DOHH2 (cell line): ENCODE data around the gene UBE2L5.

Experiments used
- H3F3A ChIP-seq: fragments of 200-600 bp; sonication (generic), shearing (Covaris generic); 2 replicates; pipeline ENCODE4 v1.6.0; 2016; ENCODE audit warnings: antibody characterized with exemption, mild to moderate bottlenecking; ENCODE audit not compliant: control insufficient read depth, insufficient read depth
- H3K27ac ChIP-seq: fragments of 200-600 bp; sonication (generic); 2 replicates; pipeline ENCODE4 v1.5.1; 2014; ENCODE audit warnings: low read depth, mild to moderate bottlenecking, low read length, moderate library complexity
- H3K27me3 ChIP-seq: fragments of 200-600 bp; sonication (generic); 2 replicates; pipeline ENCODE4 v1.6.1; 2014; ENCODE audit warnings: mild to moderate bottlenecking, low read length, mixed read lengths; ENCODE audit not compliant: control insufficient read depth
- H3K36me3 ChIP-seq: fragments of 200-600 bp; sonication (generic); 2 replicates; pipeline ENCODE4 v1.6.1; 2014; ENCODE audit warnings: mild to moderate bottlenecking, low read length, moderate library complexity, mixed read lengths; ENCODE audit not compliant: control insufficient read depth
- H3K4me1 ChIP-seq: fragments of 200-600 bp; sonication (generic); 2 replicates; pipeline ENCODE4 v1.6.1; 2014; ENCODE audit warnings: mild to moderate bottlenecking, low read length, mixed read lengths; ENCODE audit not compliant: control insufficient read depth
- H3K4me2 ChIP-seq: fragments of 200-600 bp; sonication (generic); 2 replicates; pipeline ENCODE4 v1.6.0; 2014; ENCODE audit warnings: mild to moderate bottlenecking, low read length, moderate library complexity
- H3K4me3 ChIP-seq: fragments of 200-600 bp; sonication (generic); 2 replicates; pipeline ENCODE4 v1.5.1; 2014; ENCODE audit warnings: mild to moderate bottlenecking, low read length, mixed read lengths
- H3K79me2 ChIP-seq: fragments of 200-600 bp; sonication (generic); 2 replicates; pipeline ENCODE4 v1.6.1; 2014; ENCODE audit warnings: mild to moderate bottlenecking, low read length, mixed read lengths; ENCODE audit not compliant: control insufficient read depth
- H3K9me2 ChIP-seq: fragments of 200-600 bp; sonication (generic); replicated peaks from 2 replicates; pipeline ENCODE4 v1.6.1; 2014; ENCODE audit warnings: mild to moderate bottlenecking, low read length, mixed read lengths; ENCODE audit not compliant: control insufficient read depth
- H3K9me3 ChIP-seq: fragments of 200-600 bp; sonication (generic); 2 replicates; pipeline ENCODE4 v1.6.1; 2014; ENCODE audit warnings: antibody characterized with exemption, low read length, mixed read lengths; ENCODE audit not compliant: control insufficient read depth, insufficient read depth
- H4K20me1 ChIP-seq: fragments of 200-600 bp; sonication (generic); 2 replicates; pipeline ENCODE4 v1.6.0; 2014; ENCODE audit warnings: low read depth, mild to moderate bottlenecking, antibody characterized with exemption, low read length, moderate library complexity; ENCODE audit not compliant: control insufficient read depth, insufficient read depth
- EZH2phosphoT487 ChIP-seq: fragments of 200-600 bp; sonication (generic); IDR thresholded peaks from 2 replicates; pipeline ENCODE4 v1.6.1; 2017; ENCODE audit warnings: borderline replicate concordance, mild to moderate bottlenecking, antibody characterized with exemption, low read length, moderate library complexity, mixed read lengths
- TF ChIP-seq, protein P1 (sequence below): fragments of 200-600 bp; sonication (generic); IDR thresholded peaks from one replicate; pipeline ENCODE4 v1.5.1; 2014; ENCODE audit warnings: antibody characterized with exemption, mild to moderate bottlenecking, low read depth, low read length; ENCODE audit not compliant: poor library complexity, severe bottlenecking

Gene UBE2L5

DNA sequence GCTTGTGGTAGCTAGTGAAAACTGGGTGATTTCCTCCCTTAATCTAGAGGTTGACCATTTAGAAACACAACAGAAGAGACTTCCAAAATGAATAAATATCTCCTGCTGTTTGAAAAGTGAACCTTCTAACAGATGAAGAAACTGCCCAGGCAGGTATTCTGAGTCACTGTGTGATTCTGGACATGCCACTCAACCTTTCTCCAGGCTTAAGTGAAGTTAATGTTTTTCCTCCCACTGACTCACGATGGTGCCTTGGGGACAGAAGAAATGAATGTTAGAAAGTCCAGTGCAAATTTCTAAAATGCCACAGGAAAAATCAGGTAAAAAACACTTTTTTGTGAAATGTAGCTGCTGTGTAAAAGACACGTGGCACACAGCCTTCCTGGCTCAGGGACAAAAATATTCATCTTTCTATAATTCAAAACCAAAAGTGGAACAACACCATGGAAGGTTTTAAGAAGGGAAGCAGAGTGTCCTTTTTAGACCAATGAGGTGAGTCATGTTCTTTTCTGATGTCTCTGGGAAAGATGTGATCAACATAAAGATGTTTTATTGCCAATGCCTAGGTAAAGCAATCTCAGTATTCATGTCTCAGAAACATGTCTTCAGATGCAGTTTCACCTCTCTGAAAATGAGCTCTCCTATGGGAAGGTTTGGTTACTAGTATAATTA is 9.1 kb downstream of the UBE2L5 start:
- no peaks in the 10 kb centered on the region for H3K9me2 ChIP-seq
- H3K9me3 ChIP-seq = no peaks in the 10 kb centered on the region
- H3K4me3 ChIP-seq = peak overlapping the region; percentile 62
- peak overlapping the region; percentile 84 for H3K4me2 ChIP-seq
- H3F3A ChIP-seq = peaks cover 31% of the 10 kb centered on the region
- peaks cover 4% of the 10 kb centered on the region for H3K79me2 ChIP-seq
- H3K36me3 ChIP-seq = no peaks in the 10 kb centered on the region
- no peak for TF ChIP-seq EZH2phosphoT487
- TF ChIP-seq, protein P1, sequence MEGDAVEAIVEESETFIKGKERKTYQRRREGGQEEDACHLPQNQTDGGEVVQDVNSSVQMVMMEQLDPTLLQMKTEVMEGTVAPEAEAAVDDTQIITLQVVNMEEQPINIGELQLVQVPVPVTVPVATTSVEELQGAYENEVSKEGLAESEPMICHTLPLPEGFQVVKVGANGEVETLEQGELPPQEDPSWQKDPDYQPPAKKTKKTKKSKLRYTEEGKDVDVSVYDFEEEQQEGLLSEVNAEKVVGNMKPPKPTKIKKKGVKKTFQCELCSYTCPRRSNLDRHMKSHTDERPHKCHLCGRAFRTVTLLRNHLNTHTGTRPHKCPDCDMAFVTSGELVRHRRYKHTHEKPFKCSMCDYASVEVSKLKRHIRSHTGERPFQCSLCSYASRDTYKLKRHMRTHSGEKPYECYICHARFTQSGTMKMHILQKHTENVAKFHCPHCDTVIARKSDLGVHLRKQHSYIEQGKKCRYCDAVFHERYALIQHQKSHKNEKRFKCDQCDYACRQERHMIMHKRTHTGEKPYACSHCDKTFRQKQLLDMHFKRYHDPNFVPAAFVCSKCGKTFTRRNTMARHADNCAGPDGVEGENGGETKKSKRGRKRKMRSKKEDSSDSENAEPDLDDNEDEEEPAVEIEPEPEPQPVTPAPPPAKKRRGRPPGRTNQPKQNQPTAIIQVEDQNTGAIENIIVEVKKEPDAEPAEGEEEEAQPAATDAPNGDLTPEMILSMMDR = no peak
- H3K4me1 ChIP-seq = peaks cover 59% of the 10 kb centered on the region
- H4K20me1 ChIP-seq = no peaks in the 10 kb centered on the region
- no peaks in the 10 kb centered on the region for H3K27me3 ChIP-seq
- H3K27ac ChIP-seq = 0 out of 2 replicates have a peak overlapping the region, but pooled peaks have one; percentile 5

DNA sequence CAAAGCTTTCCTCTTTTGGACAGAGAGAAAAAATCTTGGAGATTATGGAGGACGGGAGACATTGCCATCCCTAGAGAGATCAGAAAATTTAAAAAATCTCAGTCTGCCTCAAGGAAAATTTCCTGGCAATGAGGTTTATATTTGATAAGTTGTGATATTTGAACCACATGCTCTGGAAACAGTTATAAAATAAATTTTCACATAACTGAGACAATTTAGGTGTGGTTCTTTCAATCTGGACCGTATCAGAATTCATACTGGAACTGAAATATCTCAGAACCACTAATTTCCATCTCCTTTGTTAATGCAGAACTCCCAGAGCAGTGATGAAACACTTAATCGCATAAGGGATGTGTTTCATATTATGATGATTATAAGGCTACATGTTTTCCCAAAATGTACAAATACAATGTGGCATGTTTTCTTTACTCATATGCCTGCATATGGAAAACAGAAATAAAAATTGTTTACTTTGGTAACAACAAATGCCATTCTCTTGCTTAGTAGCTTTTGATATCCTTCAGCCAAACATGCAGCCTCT is 13.7 kb downstream of the UBE2L5 start:
- H3K79me2 ChIP-seq = no peaks in the 10 kb centered on the region
- H3K4me3 ChIP-seq = no peak overlapping the region
- H4K20me1 ChIP-seq = no peaks in the 10 kb centered on the region
- H3K36me3 ChIP-seq = no peaks in the 10 kb centered on the region
- H3F3A ChIP-seq = peaks cover 21% of the 10 kb centered on the region
- H3K9me2 ChIP-seq = no peaks in the 10 kb centered on the region
- H3K4me2 ChIP-seq = peak overlapping the region; percentile 57; the same call in 1 of the 2 replicates
- H3K4me1 ChIP-seq = peaks cover 68% of the 10 kb centered on the region
- no peaks in the 10 kb centered on the region for H3K27me3 ChIP-seq
- no peak overlapping the region for H3K27ac ChIP-seq
- no peak for TF ChIP-seq EZH2phosphoT487
- TF ChIP-seq, protein P1 = no peak
- no peaks in the 10 kb centered on the region for H3K9me3 ChIP-seq

DNA sequence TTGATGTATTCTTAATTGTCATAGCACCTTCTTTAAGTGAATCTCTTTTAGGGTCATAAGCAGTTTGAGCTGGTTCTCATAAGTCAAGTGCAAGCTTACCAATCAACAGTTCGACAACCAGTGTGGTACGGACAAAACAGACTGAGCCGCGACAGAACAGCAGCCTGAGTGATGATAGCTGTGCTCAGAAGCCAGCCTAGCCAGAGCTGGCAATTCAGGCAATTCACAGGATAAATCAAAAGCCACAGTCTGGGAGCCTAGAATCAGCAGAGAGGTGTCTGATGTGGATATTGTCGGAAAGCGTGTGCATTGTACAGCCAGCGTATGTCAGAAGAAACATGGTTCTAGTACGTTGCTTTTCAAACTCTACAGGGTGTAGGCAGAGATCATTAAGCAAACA is 14.9 kb downstream of the UBE2L5 start:
- Histone ChIP-seq H3K36me3 (no peaks in the 10 kb centered on the region), H4K20me1 (no peaks in the 10 kb centered on the region), H3K4me2 (peak overlapping the region; percentile 57), H3K4me3 (no peak overlapping the region), H3K9me3 (peaks cover 1% of the 10 kb centered on the region; the same call in 1 of the 2 replicates), H3K4me1 (peaks cover 70% of the 10 kb centered on the region), H3K79me2 (peaks cover under 1% of the 10 kb centered on the region; the same call in 1 of the 2 replicates), H3K9me2 (no peaks in the 10 kb centered on the region), H3F3A (peaks cover 30% of the 10 kb centered on the region), H3K27me3 (no peaks in the 10 kb centered on the region), H3K27ac (peak overlapping the region; percentile 83; the same call in 1 of the 2 replicates)
- TF ChIP-seq, protein P1 = no peak
- TF ChIP-seq EZH2phosphoT487 = no peak
